Skin of body (tissue), 2 donors: ENCODE data around the gene C21orf58. TPM values are rescaled to one million over a fixed set of nuclear protein-coding genes. Genes with fewer than 3 reads are reported as not detected.

ENCODE experiments used
- DNase-seq: peaks from one replicate; lab custom pipeline; 2025; lab: John Stamatoyannopoulos, UW
- total RNA-seq: library from RNA; depleted of rRNA; stranded (reverse); fragments of >200 nt; gene quantifications from one replicate; pipeline ENCODE4 v1.2.3, GENCODE V29; 2014

C21orf58 gene
- total RNA-seq, 1 donor from 2014 or later = 4.1 TPM

- no peak for DNase-seq
These were observed 59.5 kb downstream of the C21orf58 start for GRCh38 chr21:46264046-46264689.

- DNase-seq = no peak
These were observed 67.1 kb downstream of the C21orf58 start for GRCh38 chr21:46256501-46256994.

DNA sequence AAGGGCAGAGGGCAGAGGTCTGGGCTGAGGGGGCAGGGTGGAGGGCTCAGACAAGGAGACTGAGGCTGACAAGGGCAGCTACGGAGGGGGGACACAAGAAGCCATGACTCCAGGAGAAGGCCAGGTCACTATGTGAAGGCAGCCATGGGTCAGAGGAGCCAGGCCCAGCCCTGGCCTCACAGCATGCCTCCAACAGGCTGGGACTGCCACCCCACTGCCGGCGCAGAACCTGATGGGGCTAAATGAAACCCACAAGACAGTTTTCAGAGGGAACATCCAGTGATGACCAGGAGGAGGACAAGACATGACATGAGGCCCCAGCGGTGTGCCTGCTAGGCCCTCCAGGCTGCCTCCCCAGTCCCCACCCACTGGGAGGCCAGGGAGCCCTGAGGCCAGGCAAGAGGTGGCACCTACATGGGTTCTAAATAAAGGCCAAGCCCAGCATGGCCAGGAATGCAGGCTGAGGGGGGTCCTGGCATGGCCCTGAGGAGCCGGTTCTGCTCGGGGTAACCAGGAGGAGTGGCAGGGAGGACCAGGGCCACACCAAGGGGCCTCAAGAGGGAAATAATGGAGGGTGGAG is 67.8 kb downstream of the C21orf58 start:
- no peak for DNase-seq

DNA sequence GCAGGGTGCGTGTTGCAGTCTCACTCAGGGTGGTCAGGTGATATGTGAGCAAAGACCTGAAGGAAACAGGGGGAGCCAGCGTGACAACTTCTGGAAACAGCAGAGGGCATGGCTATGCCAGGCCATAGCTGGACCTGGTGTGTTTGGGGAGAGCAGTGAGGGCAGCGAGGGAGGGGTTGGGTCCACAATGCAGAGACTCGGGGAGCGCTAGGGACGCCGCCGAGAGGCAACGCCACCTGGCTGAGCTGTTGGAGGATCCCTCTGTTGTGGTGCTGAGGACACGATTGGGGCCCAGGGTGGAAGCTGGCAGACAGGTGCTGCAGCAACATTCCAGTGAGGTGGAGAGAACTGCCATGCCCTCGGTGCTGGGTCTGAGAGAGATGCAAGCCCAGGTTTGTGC is 68.5 kb downstream of the C21orf58 start:
- DNase-seq = no peak

DNA sequence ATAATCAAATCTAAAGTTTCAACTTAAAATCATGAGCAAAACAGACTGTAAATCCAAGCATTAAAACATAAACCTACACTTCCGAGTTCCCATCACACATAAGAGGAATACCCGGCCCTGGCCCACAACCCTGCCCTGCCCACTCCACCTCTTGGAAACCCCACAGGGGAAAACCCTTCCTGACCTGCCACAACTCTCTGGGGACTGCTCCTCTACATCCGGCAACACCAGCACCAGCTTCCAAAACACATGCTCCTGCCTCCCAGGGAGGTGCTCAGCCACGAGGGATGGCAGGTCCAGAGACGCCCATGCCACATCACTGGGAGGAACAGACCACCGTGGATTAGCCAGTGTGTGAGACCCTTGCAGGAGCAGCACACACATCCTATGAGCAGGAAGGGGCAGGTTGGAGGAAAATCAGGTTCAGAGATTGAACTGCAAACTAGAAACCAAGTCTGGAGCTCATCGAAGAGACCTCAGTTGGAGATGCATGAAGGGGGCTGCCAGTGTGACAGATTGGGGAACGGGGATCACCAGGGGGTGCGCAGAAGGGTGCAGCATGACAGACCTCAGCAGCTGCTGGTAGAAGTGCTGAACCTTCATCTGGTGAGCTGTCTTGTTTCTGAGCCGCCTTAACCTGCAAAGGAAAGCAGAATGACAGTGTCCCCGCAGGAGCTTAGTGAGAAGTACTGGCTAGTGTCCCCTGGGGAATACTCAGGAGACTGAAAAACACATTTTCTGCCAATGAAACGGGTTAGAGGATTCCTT is 69.3 kb downstream of the C21orf58 start:
- no peak for DNase-seq

DNA sequence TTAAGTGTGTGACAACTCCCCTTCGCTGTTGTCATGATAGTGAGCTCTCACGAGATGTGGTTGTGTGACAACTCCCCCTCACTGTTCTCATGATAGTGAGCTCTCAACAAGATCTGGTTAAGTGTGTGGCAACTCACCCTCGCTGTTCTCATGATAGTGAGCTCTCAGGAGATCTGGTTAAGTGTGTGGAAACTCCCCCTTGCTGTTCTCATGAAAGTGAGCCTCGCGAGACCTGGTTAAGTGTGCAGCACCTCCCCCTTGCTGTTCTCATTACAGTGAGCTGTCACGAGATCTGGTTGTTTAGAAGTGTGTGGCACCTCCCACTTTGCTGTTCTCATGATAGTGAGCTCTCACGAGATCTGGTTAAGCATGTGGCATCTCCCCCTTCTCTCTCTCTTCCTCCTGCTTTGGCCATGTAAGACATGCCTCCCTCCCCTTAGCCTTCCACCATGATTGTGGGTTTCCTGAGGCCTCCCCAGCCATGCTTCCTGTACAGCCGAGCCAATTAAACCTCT is 70.0 kb downstream of the C21orf58 start:
- DNase-seq = no peak

GRCh38 chr21:46252840-46253239 is 70.8 kb downstream of the C21orf58 start:
- no peak for DNase-seq

Other genes starting within 250 kb of the C21orf58 start
- gene COL6A2, start 225.8 kb downstream of the C21orf58 start, total RNA-seq = 871 TPM
- 0.20 TPM for gene FTCD, start 168.3 kb downstream of the C21orf58 start, total RNA-seq
- gene SPATC1L, start 139.4 kb downstream of the C21orf58 start, total RNA-seq = 5.2 TPM
- 59.4 TPM for gene LSS, start 95.1 kb downstream of the C21orf58 start, total RNA-seq
- 83.8 TPM for gene MCM3AP, start 38.3 kb downstream of the C21orf58 start, total RNA-seq
- gene YBEY, start 37.5 kb downstream of the C21orf58 start, total RNA-seq = 13.0 TPM
- 27.8 TPM for gene PCNT, start 286 bp upstream of the C21orf58 start, total RNA-seq
- 31.2 TPM for gene DIP2A, start 135.0 kb upstream of the C21orf58 start, total RNA-seq